HepG2 (cell line): Measurements from ENCODE around the gene MSANTD2. TPM values are rescaled to one million over a fixed set of nuclear protein-coding genes. Genes with fewer than 3 reads are reported as not detected.

ENCODE experiments used
- EED ChIP-seq: sonication (generic); formaldehyde crosslinking; IDR thresholded peaks from 2 replicates; pipeline ENCODE4 v1.5.0; 2020; ENCODE audit warnings: mild to moderate bottlenecking, missing genetic modification reagents
- ETV6 ChIP-seq: sonication (generic); formaldehyde crosslinking; conservative IDR thresholded peaks from 2 replicates; pipeline ENCODE4 v1.4.0; 2020; ENCODE audit warnings: missing genetic modification reagents
- FOXK2 ChIP-seq: fragments of 450-650 bp; IDR thresholded peaks from 2 replicates; pipeline ENCODE4 v1.6.1; 2016
- HES4 ChIP-seq: sonication (generic); formaldehyde crosslinking; IDR thresholded peaks from 2 replicates; pipeline ENCODE4 v1.9.0; 2021; ENCODE audit warnings: mild to moderate bottlenecking, missing genetic modification reagents, borderline replicate concordance
- NFATC3 ChIP-seq: sonication (generic); formaldehyde crosslinking; IDR thresholded peaks from 2 replicates; pipeline ENCODE4 v1.5.1; 2020; ENCODE audit warnings: mild to moderate bottlenecking, missing genetic modification reagents
- SAFB2 ChIP-seq: sonication (generic); formaldehyde crosslinking; IDR thresholded peaks from 2 replicates; pipeline ENCODE4 v1.5.1; 2020; ENCODE audit warnings: missing genetic modification reagents, low read depth, mild to moderate bottlenecking, borderline replicate concordance
- ZBTB3 ChIP-seq: sonication (generic); formaldehyde crosslinking; IDR thresholded peaks from 2 replicates; pipeline ENCODE4 v1.4.0; 2020; ENCODE audit warnings: low read depth, mild to moderate bottlenecking, moderate library complexity, missing genetic modification reagents, borderline replicate concordance
- ZNF230 ChIP-seq: sonication (generic); formaldehyde crosslinking; IDR thresholded peaks from 2 replicates; pipeline ENCODE4 v1.4.0; 2020; ENCODE audit warnings: mild to moderate bottlenecking, missing genetic modification reagents
- ZNF317 ChIP-seq: sonication (generic); formaldehyde crosslinking; IDR thresholded peaks from 2 replicates; pipeline ENCODE4 v1.5.0; 2020; ENCODE audit warnings: mild to moderate bottlenecking, missing genetic modification reagents
- ZNF367 ChIP-seq: sonication (generic); formaldehyde crosslinking; IDR thresholded peaks from 2 replicates; pipeline ENCODE4 v1.4.0; 2020; ENCODE audit warnings: missing genetic modification reagents, borderline replicate concordance
- ZNF629 ChIP-seq: sonication (generic); formaldehyde crosslinking; conservative IDR thresholded peaks from 2 replicates; pipeline ENCODE4 v1.5.0; 2020; ENCODE audit warnings: missing genetic modification reagents
- ZNF891 ChIP-seq: sonication (generic); formaldehyde crosslinking; IDR thresholded peaks from 2 replicates; pipeline ENCODE4 v1.5.0; 2020; ENCODE audit warnings: mild to moderate bottlenecking, missing genetic modification reagents
- polyA plus RNA-seq, 8 experiments: library from polyadenylated mRNA; depleted of rRNA in 3 of 8; stranded (reverse) in 7 of 8; unstranded in 1 of 8; fragments of >200 nt; fragmentation: Illumina TruSeq in 4 of 8; extraction: Trizol in 4 of 8; gene quantifications; 2 replicates each; pipeline versions ENCODE4 v1.2.1 to v1.2.3, GENCODE V29; 2011 to 2016; ENCODE audit warnings: low read depth in 4 of 8, missing spikeins in 1 of 8, mixed read lengths in 1 of 8; ENCODE audit not compliant: insufficient read depth in 1 of 8
- total RNA-seq, 5 experiments: library from RNA; depleted of rRNA; stranded (reverse); fragments of >200 nt; fragmentation: Illumina TruSeq; extraction: Trizol; gene quantifications; 2 replicates each; pipeline ENCODE4 v1.2.3, GENCODE V29; 2016; ENCODE audit warnings: low read depth in 1 of 5
- TF ChIP-seq, protein P1 (sequence below): sonication (generic); formaldehyde crosslinking; IDR thresholded peaks from 2 replicates; pipeline ENCODE4 v1.5.1; 2020; ENCODE audit warnings: missing genetic modification reagents, mild to moderate bottlenecking, borderline replicate concordance
- TF ChIP-seq, protein P2 (sequence below): sonication (generic); formaldehyde crosslinking; IDR thresholded peaks from 2 replicates; pipeline ENCODE4 v1.4.0; 2020; ENCODE audit warnings: missing genetic modification reagents
- TF ChIP-seq, protein P3 (sequence below): sonication (generic); formaldehyde crosslinking; IDR thresholded peaks from 2 replicates; pipeline ENCODE4 v1.5.0; 2020; ENCODE audit warnings: missing genetic modification reagents
- TF ChIP-seq, protein P4 (sequence below): sonication (generic); formaldehyde crosslinking; IDR thresholded peaks from 2 replicates; pipeline ENCODE4 v1.5.0; 2020; ENCODE audit warnings: mild to moderate bottlenecking, missing genetic modification reagents, borderline replicate concordance
- TF ChIP-seq, protein P5 (sequence below): sonication (generic); formaldehyde crosslinking; IDR thresholded peaks from 2 replicates; pipeline ENCODE4 v1.5.1; 2020; ENCODE audit warnings: mild to moderate bottlenecking, missing genetic modification reagents, borderline replicate concordance
- TF ChIP-seq, protein P6 (sequence below): sonication (generic); formaldehyde crosslinking; conservative IDR thresholded peaks from 2 replicates; pipeline ENCODE4 v1.4.0; 2020; ENCODE audit warnings: missing genetic modification reagents

The MSANTD2 gene
- total and polyA plus RNA-seq, 2 of the 13 experiments (the other 11 are each of a cell fraction or from before 2014, with no cell fraction given) = 8.7 to 10.1 TPM

DNA sequence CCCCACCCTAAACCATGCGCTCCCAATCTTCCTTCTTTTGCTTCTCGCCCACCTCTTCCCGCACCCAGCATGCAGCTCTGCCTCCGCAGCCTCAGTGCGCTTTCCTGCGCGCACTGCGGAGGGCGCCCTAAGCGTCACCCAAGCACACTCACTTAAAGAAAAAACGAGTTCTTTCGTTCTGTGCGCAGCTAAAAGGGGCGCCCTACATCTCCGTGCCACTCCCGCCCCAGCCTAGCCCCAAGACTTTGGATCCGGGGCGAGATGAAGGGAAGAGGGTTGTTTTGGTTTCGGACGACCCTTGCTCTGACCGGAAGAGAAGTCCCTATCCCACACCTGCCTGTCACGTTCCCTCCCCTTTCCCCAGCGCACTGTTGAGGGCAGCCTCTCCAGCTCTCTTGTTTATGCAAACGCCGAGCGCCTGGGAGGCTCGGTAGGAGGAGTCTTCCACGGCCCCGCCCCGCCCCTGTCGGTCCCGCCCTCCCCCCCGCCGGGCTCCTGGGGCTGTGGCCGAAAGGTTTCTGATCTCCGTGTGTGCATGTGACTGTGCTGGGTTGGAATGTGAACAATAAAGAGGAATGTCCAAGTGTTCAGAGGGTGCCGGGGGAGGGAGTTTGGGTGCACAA lies 53.5 kb downstream of the MSANTD2 start (continued):
- TF ChIP-seq, protein P1, sequence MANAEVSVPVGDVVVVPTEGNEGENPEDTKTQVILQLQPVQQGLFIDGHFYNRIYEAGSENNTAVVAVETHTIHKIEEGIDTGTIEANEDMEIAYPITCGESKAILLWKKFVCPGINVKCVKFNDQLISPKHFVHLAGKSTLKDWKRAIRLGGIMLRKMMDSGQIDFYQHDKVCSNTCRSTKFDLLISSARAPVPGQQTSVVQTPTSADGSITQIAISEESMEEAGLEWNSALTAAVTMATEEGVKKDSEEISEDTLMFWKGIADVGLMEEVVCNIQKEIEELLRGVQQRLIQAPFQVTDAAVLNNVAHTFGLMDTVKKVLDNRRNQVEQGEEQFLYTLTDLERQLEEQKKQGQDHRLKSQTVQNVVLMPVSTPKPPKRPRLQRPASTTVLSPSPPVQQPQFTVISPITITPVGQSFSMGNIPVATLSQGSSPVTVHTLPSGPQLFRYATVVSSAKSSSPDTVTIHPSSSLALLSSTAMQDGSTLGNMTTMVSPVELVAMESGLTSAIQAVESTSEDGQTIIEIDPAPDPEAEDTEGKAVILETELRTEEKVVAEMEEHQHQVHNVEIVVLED (CRISPR knock-in tag) = peak; percentile 62; the same call in 1 of the 2 replicates
- TF ChIP-seq NFATC3 (CRISPR knock-in tag) (peak; percentile 50; the same call in 1 of the 2 replicates), ZNF317 (CRISPR knock-in tag) (peak; percentile 32; the same call in 1 of the 2 replicates), SAFB2 (CRISPR knock-in tag) (peak; percentile 73; the same call in 1 of the 2 replicates), ZNF367 (CRISPR knock-in tag) (no peak), ZBTB3 (CRISPR knock-in tag) (no peak), FOXK2 (no peak), ETV6 (CRISPR knock-in tag) (no peak), ZNF629 (CRISPR knock-in tag) (peak; percentile 46; the same call in 1 of the 2 replicates), ZNF891 (peak; percentile 26; the same call in 1 of the 2 replicates), EED (CRISPR knock-in tag) (no peak), ZNF230 (0 out of 2 replicates have a peak, but pooled peaks have one; percentile 8), HES4 (CRISPR knock-in tag) (no peak)
- TF ChIP-seq, protein P2, sequence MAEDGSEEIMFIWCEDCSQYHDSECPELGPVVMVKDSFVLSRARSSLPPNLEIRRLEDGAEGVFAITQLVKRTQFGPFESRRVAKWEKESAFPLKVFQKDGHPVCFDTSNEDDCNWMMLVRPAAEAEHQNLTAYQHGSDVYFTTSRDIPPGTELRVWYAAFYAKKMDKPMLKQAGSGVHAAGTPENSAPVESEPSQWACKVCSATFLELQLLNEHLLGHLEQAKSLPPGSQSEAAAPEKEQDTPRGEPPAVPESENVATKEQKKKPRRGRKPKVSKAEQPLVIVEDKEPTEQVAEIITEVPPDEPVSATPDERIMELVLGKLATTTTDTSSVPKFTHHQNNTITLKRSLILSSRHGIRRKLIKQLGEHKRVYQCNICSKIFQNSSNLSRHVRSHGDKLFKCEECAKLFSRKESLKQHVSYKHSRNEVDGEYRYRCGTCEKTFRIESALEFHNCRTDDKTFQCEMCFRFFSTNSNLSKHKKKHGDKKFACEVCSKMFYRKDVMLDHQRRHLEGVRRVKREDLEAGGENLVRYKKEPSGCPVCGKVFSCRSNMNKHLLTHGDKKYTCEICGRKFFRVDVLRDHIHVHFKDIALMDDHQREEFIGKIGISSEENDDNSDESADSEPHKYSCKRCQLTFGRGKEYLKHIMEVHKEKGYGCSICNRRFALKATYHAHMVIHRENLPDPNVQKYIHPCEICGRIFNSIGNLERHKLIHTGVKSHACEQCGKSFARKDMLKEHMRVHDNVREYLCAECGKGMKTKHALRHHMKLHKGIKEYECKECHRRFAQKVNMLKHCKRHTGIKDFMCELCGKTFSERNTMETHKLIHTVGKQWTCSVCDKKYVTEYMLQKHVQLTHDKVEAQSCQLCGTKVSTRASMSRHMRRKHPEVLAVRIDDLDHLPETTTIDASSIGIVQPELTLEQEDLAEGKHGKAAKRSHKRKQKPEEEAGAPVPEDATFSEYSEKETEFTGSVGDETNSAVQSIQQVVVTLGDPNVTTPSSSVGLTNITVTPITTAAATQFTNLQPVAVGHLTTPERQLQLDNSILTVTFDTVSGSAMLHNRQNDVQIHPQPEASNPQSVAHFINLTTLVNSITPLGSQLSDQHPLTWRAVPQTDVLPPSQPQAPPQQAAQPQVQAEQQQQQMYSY (CRISPR knock-in tag) = peak; percentile 81; the same call in 1 of the 2 replicates
- TF ChIP-seq, protein P3, sequence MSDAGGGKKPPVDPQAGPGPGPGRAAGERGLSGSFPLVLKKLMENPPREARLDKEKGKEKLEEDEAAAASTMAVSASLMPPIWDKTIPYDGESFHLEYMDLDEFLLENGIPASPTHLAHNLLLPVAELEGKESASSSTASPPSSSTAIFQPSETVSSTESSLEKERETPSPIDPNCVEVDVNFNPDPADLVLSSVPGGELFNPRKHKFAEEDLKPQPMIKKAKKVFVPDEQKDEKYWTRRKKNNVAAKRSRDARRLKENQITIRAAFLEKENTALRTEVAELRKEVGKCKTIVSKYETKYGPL (CRISPR knock-in tag) = 0 out of 2 replicates have a peak, but pooled peaks have one; percentile 49
- TF ChIP-seq, protein P4, sequence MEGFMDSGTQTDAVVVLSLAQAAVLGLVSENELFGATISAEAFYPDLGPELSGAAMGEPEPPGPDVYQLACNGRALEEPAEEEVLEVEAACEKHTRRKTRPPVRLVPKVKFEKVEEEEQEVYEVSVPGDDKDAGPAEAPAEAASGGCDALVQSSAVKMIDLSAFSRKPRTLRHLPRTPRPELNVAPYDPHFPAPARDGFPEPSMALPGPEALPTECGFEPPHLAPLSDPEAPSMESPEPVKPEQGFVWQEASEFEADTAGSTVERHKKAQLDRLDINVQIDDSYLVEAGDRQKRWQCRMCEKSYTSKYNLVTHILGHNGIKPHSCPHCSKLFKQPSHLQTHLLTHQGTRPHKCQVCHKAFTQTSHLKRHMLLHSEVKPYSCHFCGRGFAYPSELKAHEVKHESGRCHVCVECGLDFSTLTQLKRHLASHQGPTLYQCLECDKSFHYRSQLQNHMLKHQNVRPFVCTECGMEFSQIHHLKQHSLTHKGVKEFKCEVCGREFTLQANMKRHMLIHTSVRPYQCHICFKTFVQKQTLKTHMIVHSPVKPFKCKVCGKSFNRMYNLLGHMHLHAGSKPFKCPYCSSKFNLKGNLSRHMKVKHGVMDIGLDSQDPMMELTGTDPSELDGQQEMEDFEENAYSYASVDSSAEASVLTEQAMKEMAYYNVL (CRISPR knock-in tag) = peak; percentile 38; the same call in 1 of the 2 replicates
- TF ChIP-seq, protein P5, sequence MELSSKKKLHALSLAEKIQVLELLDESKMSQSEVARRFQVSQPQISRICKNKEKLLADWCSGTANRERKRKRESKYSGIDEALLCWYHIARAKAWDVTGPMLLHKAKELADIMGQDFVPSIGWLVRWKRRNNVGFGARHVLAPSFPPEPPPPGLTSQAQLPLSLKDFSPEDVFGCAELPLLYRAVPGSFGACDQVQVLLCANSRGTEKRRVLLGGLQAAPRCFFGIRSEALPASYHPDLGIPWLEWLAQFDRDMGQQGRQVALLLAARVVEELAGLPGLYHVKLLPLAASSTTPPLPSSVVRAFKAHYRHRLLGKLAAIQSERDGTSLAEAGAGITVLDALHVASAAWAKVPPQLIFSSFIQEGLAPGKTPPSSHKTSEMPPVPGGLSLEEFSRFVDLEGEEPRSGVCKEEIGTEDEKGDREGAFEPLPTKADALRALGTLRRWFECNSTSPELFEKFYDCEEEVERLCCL (CRISPR knock-in tag) = no peak
- TF ChIP-seq, protein P6, sequence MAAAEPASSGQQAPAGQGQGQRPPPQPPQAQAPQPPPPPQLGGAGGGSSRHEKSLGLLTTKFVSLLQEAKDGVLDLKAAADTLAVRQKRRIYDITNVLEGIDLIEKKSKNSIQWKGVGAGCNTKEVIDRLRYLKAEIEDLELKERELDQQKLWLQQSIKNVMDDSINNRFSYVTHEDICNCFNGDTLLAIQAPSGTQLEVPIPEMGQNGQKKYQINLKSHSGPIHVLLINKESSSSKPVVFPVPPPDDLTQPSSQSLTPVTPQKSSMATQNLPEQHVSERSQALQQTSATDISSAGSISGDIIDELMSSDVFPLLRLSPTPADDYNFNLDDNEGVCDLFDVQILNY (CRISPR knock-in tag) = no peak
